HG03045 (cell line): ENCODE measurements around the gene SSH2.
A peak's percentile ranks its signal among the peaks of the same experiment; 100 is the strongest.

ENCODE experiments used
- ATAC-seq: cut with Tn5 transposase; IDR thresholded peaks from one replicate; pipeline ENCODE4 v1.9.1; 2021; ENCODE audit warnings: mild to moderate bottlenecking, moderate library complexity; ENCODE audit not compliant: unreplicated experiment

SSH2 gene

DNA sequence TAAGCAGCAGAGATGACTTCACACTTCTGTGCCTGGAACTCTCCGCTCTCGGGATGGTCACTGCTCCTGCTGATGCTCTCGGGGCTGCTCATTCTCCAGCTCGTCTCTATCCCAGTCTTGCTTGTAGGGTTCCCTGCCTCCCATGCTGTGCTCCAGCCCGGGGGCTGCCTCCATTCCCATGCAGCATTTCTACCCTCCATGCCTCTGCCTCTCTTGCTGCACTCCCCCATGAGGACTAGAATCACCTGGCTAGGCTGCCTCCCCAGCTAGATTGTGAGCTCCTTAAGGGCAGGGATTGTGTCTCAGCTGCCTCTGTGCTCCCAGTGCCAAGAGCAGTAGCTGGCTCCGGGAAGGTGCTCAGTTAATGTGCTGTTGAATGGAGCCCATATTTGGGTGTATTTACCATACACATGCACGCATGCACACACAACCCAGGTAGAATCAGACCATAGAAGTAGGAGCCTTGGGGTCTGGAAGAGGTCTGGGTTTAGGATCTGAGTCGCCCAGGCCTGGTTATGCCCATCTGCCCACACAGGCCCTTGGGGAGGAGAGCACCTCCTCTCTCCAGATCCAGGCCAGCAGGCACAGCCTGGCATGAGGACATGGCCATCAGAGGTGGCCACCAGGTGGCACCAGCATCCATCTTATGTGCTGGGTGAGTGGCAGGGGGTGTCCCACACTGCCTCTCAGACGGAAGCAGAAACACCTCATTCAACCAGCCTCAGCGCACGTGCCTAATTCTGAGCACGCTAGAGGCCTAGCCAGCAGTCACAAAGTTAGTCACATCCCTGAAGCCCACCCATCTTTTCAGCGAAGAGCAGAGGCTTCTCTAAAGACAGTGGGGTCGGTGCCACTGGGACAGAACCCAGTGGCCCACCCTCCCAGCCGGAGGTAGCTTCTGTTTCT is 349.9 kb downstream of the SSH2 start:
- peak; percentile 60 for ATAC-seq

- ATAC-seq: no peak
These were observed 351.2 kb downstream of the SSH2 start for GRCh38 chr17:29578626-29579485.

- ATAC-seq: no peak
These were observed 352.4 kb downstream of the SSH2 start for GRCh38 chr17:29577385-29578211.

- ATAC-seq: no peak
These were observed 353.0 kb downstream of the SSH2 start for GRCh38 chr17:29577001-29577370.

DNA sequence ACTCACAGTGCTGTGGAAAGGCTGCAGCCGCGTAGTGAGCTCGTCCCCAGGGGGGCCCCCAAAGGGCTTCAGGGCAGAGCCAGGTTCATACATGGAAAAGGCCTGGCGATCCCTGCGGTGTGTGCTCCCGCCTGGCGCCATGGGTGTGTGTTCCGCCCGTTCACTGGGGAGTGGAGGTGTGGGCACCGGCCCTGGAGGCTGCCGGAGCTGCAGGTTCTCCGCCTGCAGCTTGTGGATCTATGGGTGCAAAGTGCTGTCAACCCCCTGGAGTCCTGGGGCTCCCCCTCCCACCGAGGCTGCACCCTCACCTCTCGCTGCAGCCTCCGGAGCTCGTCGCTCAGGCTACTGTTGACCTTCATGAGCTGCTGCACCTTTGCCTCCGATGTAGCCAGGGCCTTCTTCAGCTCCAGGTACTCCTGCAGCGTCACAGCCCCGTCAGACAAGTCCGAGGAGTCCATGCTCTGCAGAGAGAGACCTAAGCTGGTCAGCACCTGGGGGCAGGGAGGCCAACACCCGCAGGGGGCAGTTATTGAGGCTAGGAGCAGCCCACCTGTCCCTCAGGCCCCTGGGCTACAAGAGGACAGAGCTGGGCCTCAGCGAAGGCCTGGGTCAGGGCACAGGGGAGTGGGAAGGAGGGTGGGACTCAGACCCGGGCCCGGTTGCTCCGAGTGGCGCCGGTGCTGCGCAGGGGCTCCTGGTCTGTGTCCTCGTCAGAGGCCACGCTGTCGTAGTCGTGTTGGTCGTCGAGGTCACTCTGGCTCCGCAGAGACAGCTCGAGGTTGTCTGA is 353.6 kb downstream of the SSH2 start:
- ATAC-seq: no peak
